GM12878 (cell line): Measurements from ENCODE around the gene DAPK2. TPM values are rescaled to one million over a fixed set of nuclear protein-coding genes. Genes with fewer than 3 reads are reported as not detected.

Experiments used
- ATAC-seq: fragments of 200-7000 bp; cut with Tn5 transposase; 3 replicates; pipeline ENCODE4 v1.9.1; 2020; ENCODE audit warnings: mild to moderate bottlenecking, moderate library complexity
- BruUV-seq: library from RNA; stranded (reverse); fragments of 400-500 nt; replicated peaks from 2 replicates; lab custom pipeline; 2021; lab: Mats Ljungman, UMichigan
- CTCF ChIA-PET: fragments of 300-600 bp; sonication (Branson Sonifier 250); formaldehyde crosslinking; extraction: SDS; loops from one replicate; lab custom pipeline; 2021; ENCODE audit warnings: inconsistent platforms; lab: Yijun Ruan, JAX
- POLR2A ChIA-PET: fragments of 350-600 bp; formaldehyde crosslinking; extraction: SDS; loops from one replicate; lab custom pipeline; 2021; ENCODE audit warnings: inconsistent platforms; lab: Charles Lee
- RAD21 ChIA-PET: fragments of 300-600 bp; sonication (Branson Sonifier 250); formaldehyde crosslinking; loops from one replicate; lab custom pipeline; 2023; ENCODE audit warnings: antibody characterized with exemption; ENCODE audit not compliant: unreplicated experiment; lab: Charles Lee
- SMC1A ChIA-PET: fragments of 300-600 bp; sonication (Branson Sonifier 250); formaldehyde crosslinking; loops from one replicate; lab custom pipeline; 2023; ENCODE audit not compliant: unreplicated experiment, uncharacterized antibody; lab: Charles Lee
- DNase-seq: peaks from one replicate; pipeline ENCODE4 v3.0.0-alpha.2; 2011; ENCODE audit warnings: low read depth, low spot score
- FAIRE-seq: peaks from 3 replicates; lab custom pipeline; 2011; peaks lifted over from hg19 to GRCh38; lab: Jason Lieb, UNC
- H2AFZ ChIP-seq: 2 replicates; pipeline ENCODE4 v1.6.0; 2011; ENCODE audit warnings: low read depth, low read length, control low read depth; ENCODE audit not compliant: control insufficient read depth
- H3K27ac ChIP-seq: 2 replicates; pipeline ENCODE4 v1.5.1; 2011; ENCODE audit warnings: control low read depth; ENCODE audit not compliant: control insufficient read depth, insufficient read depth
- H3K27me3 ChIP-seq, 2 experiments: replicated peaks in 1 of 2; 2 replicates each; pipeline versions ENCODE4 v1.6.0 to v1.6.1; 2011; ENCODE audit warnings: low read length in 1 of 2; ENCODE audit not compliant: control insufficient read depth in 2 of 2, insufficient read depth in 2 of 2
- H3K36me3 ChIP-seq, 2 experiments: 2 replicates each; pipeline ENCODE4 v1.5.1; 2011; ENCODE audit warnings: low read length in 1 of 2; ENCODE audit not compliant: control insufficient read depth in 2 of 2, insufficient read depth in 2 of 2
- H3K4me1 ChIP-seq: 2 replicates; pipeline ENCODE4 v1.6.1; 2011; ENCODE audit warnings: mild to moderate bottlenecking, low read length, moderate library complexity, mixed read lengths; ENCODE audit not compliant: control insufficient read depth, insufficient read depth
- H3K4me2 ChIP-seq: 2 replicates; pipeline ENCODE4 v1.6.0; 2011; ENCODE audit warnings: control low read depth; ENCODE audit not compliant: control insufficient read depth, insufficient read depth
- H3K4me3 ChIP-seq: fragments of 200-600 bp; sonication (generic); 2 replicates; pipeline ENCODE4 v1.5.1; 2016
- H3K79me2 ChIP-seq: 2 replicates; pipeline ENCODE4 v1.6.0; 2011; ENCODE audit warnings: low read length; ENCODE audit not compliant: control insufficient read depth, insufficient read depth
- H3K9ac ChIP-seq: 2 replicates; pipeline ENCODE4 v1.8.0; 2011; ENCODE audit warnings: low read length, control low read depth, mixed read lengths; ENCODE audit not compliant: control insufficient read depth, insufficient read depth
- H3K9me3 ChIP-seq: replicated peaks from 3 replicates; pipeline ENCODE4 v1.5.1; 2011; ENCODE audit warnings: mild to moderate bottlenecking, low read length; ENCODE audit not compliant: control insufficient read depth, insufficient read depth
- H4K20me1 ChIP-seq: 2 replicates; pipeline ENCODE4 v1.6.0; 2011; ENCODE audit not compliant: control insufficient read depth, insufficient read depth
- BCL11A ChIP-seq: IDR thresholded peaks from 2 replicates; pipeline ENCODE4 v1.6.1; 2011; ENCODE audit warnings: low read depth, low read length
- CEBPB ChIP-seq, 2 experiments: fragments of 150-350 bp in 1 of 2; IDR thresholded peaks; 2 replicates each; pipeline ENCODE4 v1.6.1; 2012 to 2014; ENCODE audit warnings: low read depth in 2 of 2, low read length in 2 of 2, borderline replicate concordance in 1 of 2, inconsistent platforms in 1 of 2
- EED ChIP-seq: sonication (generic); IDR thresholded peaks from 2 replicates; pipeline ENCODE4 v1.6.1; 2016; ENCODE audit warnings: antibody characterized with exemption, low read depth
- EP300 ChIP-seq, 2 experiments: fragments of 150-350 bp in 1 of 2; IDR thresholded peaks; 2 replicates each; pipeline ENCODE4 v1.6.1; 2011 to 2012; ENCODE audit warnings: low read depth in 2 of 2, low read length in 2 of 2, borderline replicate concordance in 1 of 2, improper control_type of control experiment in 1 of 2, inconsistent platforms in 1 of 2; ENCODE audit not compliant: control insufficient read depth in 1 of 2
- HDGF ChIP-seq: fragments of 450-650 bp; IDR thresholded peaks from 2 replicates; pipeline ENCODE4 v1.6.1; 2016; ENCODE audit warnings: antibody characterized with exemption
- MXI1 ChIP-seq: fragments of 150-350 bp; IDR thresholded peaks from 2 replicates; pipeline ENCODE4 v1.6.1; 2011; ENCODE audit warnings: low read depth, mild to moderate bottlenecking, inconsistent platforms, low read length, improper control_type of control experiment
- MYB ChIP-seq: fragments of 150-350 bp; IDR thresholded peaks from 2 replicates; pipeline ENCODE4 v1.6.1; 2014; ENCODE audit warnings: mild to moderate bottlenecking, low read depth, low read length, borderline replicate concordance
- NBN ChIP-seq: fragments of 450-650 bp; IDR thresholded peaks from 2 replicates; pipeline ENCODE4 v1.6.1; 2016
- PAX5 ChIP-seq: IDR thresholded peaks from 2 replicates; pipeline ENCODE4 v1.6.1; 2011; ENCODE audit warnings: low read depth, low read length, borderline replicate concordance
- RCOR1 ChIP-seq: conservative IDR thresholded peaks from 2 replicates; pipeline ENCODE4 v1.6.1; 2012; ENCODE audit warnings: low read depth, low read length, improper control_type of control experiment
- RUNX3 ChIP-seq: IDR thresholded peaks from 2 replicates; pipeline ENCODE4 v1.6.1; 2012; ENCODE audit warnings: low read length, inconsistent platforms
- SMARCA5 ChIP-seq: fragments of 450-650 bp; IDR thresholded peaks from 2 replicates; pipeline ENCODE4 v1.6.1; 2017; ENCODE audit warnings: mild to moderate bottlenecking
- SPI1 ChIP-seq: IDR thresholded peaks from 2 replicates; pipeline ENCODE4 v1.6.1; 2011; ENCODE audit warnings: low read depth, mild to moderate bottlenecking, low read length, moderate library complexity, borderline replicate concordance; ENCODE audit not compliant: insufficient read depth
- SRF ChIP-seq, 2 experiments: IDR thresholded peaks; 2 replicates each; pipeline ENCODE4 v1.6.1; 2011; ENCODE audit warnings: low read depth in 2 of 2, low read length in 2 of 2, mild to moderate bottlenecking in 1 of 2, moderate library complexity in 1 of 2
- TBL1XR1 ChIP-seq: IDR thresholded peaks from 2 replicates; pipeline ENCODE4 v1.6.1; 2012; ENCODE audit warnings: low read depth, low read length, improper control_type of control experiment
- TCF12 ChIP-seq: IDR thresholded peaks from 2 replicates; pipeline ENCODE4 v1.6.1; 2011; ENCODE audit warnings: low read depth, mild to moderate bottlenecking, low read length
- YBX1 ChIP-seq: fragments of 450-650 bp; IDR thresholded peaks from 2 replicates; pipeline ENCODE4 v1.6.1; 2016; ENCODE audit warnings: antibody characterized with exemption
- ZNF217 ChIP-seq: fragments of 450-650 bp; IDR thresholded peaks from 2 replicates; pipeline ENCODE4 v1.6.1; 2017; ENCODE audit warnings: antibody characterized with exemption, mild to moderate bottlenecking
- ZNF24 ChIP-seq: fragments of 450-650 bp; IDR thresholded peaks from 2 replicates; pipeline ENCODE4 v1.6.1; 2017; ENCODE audit warnings: antibody characterized with exemption, mild to moderate bottlenecking
- ZNF274 ChIP-seq: IDR thresholded peaks from one replicate; pipeline ENCODE4 v1.8.0; 2011; ENCODE audit not compliant: insufficient read length, insufficient read depth
- ZNF687 ChIP-seq: fragments of 450-650 bp; IDR thresholded peaks from 2 replicates; pipeline ENCODE4 v1.6.1; 2017; ENCODE audit warnings: mild to moderate bottlenecking, moderate library complexity
- WGBS: methylation state at CpG from one replicate; pipeline ENCODE4 v1.1.6; 2016; ENCODE audit warnings: low lambda C conversion rate; ENCODE audit not compliant: insufficient replicate concordance, insufficient coverage; ENCODE audit errors: missing lambda C conversion rate; 5-methylcytosine and 5-hydroxymethylcytosine counted together
- in situ Hi-C: fragments of 300-500 bp; cut with MboI; formaldehyde crosslinking; loops from 9 replicates; pipeline ENCODE4 v1.14.3; 2018; ENCODE audit warnings: mixed read lengths
- intact Hi-C: fragments of 100-400 bp; cut with micrococcal nuclease; formaldehyde crosslinking; loops from one replicate; pipeline ENCODE4 v1.14.2; 2022; ENCODE audit not compliant: unreplicated experiment
- polyA plus RNA-seq, 11 experiments: library from polyadenylated mRNA; depleted of rRNA in 4 of 11; unstranded in 6 of 11; stranded (reverse) in 5 of 11; fragments of >200 nt; fragmentation: Nextera tagmentation in 4 of 11; fragmentation: Illumina TruSeq in 1 of 11; extraction: Ambion mirVana in 4 of 11; extraction: Trizol in 1 of 11; gene quantifications; 1 replicate in 1 of 11; 2 replicates in 10 of 11; pipeline versions ENCODE4 v1.2.1 to v1.2.3, GENCODE V29; 2011 to 2016; ENCODE audit warnings: inconsistent platforms in 2 of 11, missing spikeins in 2 of 11, low read depth in 1 of 11
- total RNA-seq, 4 experiments: library from RNA; depleted of rRNA in 3 of 4; stranded (reverse); fragments of >200 nt in 3 of 4; fragmentation: Illumina TruSeq in 1 of 4; extraction: Trizol in 1 of 4; gene quantifications; 2 replicates each; pipeline versions ENCODE4 v1.2.1 to v1.2.3, GENCODE V29; 2013 to 2021

DAPK2 gene
- total and polyA plus RNA-seq, 10 of the 15 experiments (the other 5 are each of a cell fraction or from before 2014, with no cell fraction given), result 0.69 to 8.4 (median 4.1) TPM

- Histone ChIP-seq H3K27me3 (no peaks in the 10 kb centered on the region), H3K4me2 (peak overlapping the region; percentile 56), H3K4me3 (peak overlapping the region; percentile 69; the same call in 1 of the 2 replicates), H2AFZ (peak overlapping the region; percentile 21), H3K9me3 (no peaks in the 10 kb centered on the region), H3K36me3 (no peaks in the 10 kb centered on the region), H3K27ac (peak overlapping the region; percentile 55), H3K9ac (peak overlapping the region; percentile 31), H4K20me1 (no peaks in the 10 kb centered on the region), H3K79me2 (peaks cover 35% of the 10 kb centered on the region), H3K4me1 (peaks cover 36% of the 10 kb centered on the region)
- ChIA-PET POLR2A (interaction anchor here (0.9 to 4.2 kb wide), 10 partner anchors 14 to 292 kb away, joined by 3 to 19 read pairs (median 4); partner anchors contain the start of gene CIAO2A), RAD21 (interaction anchor here (0.8 to 8.3 kb wide), 25 partner anchors 8 to 435 kb away, joined by 3 to 104 read pairs (median 5); no protein-coding TSS in a partner anchor), SMC1A (interaction anchor here (0.9 to 8.9 kb wide), 28 partner anchors 10 to 434 kb away, joined by 3 to 79 read pairs (median 5); no protein-coding TSS in a partner anchor), CTCF (interaction anchor here (0.5 to 6.6 kb wide), 34 partner anchors 8 to 443 kb away, joined by 3 to 65 read pairs (median 6); partner anchors contain the start of gene CIAO2A)
- intact Hi-C loops (loop anchor here (2.0 to 5.0 kb wide), 4 partner anchors 34 to 292 kb away; no protein-coding TSS in a partner anchor), in situ Hi-C loops (no loop called here)
- BruUV-seq, result no TSS peak
- DNase-seq (peak; percentile 71), ATAC-seq (peak; percentile 78), FAIRE-seq (peak; percentile 95)
- 13% methylated on average over 7 of the region's 7 CpGs for WGBS
- TF ChIP-seq BCL11A (0 out of 2 replicates have a peak, but pooled peaks have one; percentile 32), ZNF687 (no peak), SMARCA5 (no peak), CEBPB (IDR thresholded peaks at IDR 0.05; ENCODE audit: borderline replicate concordance in 1 of 2, low read depth in 2 of 2, low read length in 2 of 2) (no peak), TCF12 (no peak), TBL1XR1 (0 out of 2 replicates have a peak, but pooled peaks have one; percentile 58), YBX1 (no peak), SPI1 (peak; percentile 94), EP300 (IDR thresholded peaks at IDR 0.05; ENCODE audit: borderline replicate concordance in 1 of 2, control insufficient read depth in 1 of 2, low read depth in 2 of 2, low read length in 2 of 2) (0 out of 4 replicates have a peak, but pooled peaks of 1 of the 2 experiments have one; percentile 36), NBN (peak; percentile 75), MXI1 (0 out of 2 replicates have a peak, but pooled peaks have one; percentile 28), PAX5 (peak; percentile 70; the same call in 1 of the 2 replicates), RCOR1 (0 out of 2 replicates have a peak, but pooled peaks have one; percentile 33), ZNF217 (no peak), MYB (no peak), HDGF (peak; percentile 86; the same call in 1 of the 2 replicates), ZNF274 (no peak), EED (peak; percentile 66), RUNX3 (peak; percentile 71), SRF (IDR thresholded peaks at IDR 0.05; ENCODE audit: low read depth in 2 of 2, low read length in 2 of 2) (0 out of 4 replicates have a peak, but pooled peaks of 1 of the 2 experiments have one; percentile 17), ZNF24 (no peak)
Measured at GRCh38 chr15:64044300-64045100, 1.8 kb downstream of the DAPK2 start.
